GM21390 (cell line): ENCODE results near the gene NPTX2.

Source experiments
- ATAC-seq: cut with Tn5 transposase; IDR thresholded peaks from one replicate; pipeline ENCODE4 v1.9.1; 2021; ENCODE audit not compliant: unreplicated experiment

Gene NPTX2

GRCh38 chr7:98653601-98654310 lies 36.7 kb downstream of the NPTX2 start:
- no peak for ATAC-seq

GRCh38 chr7:98654524-98655272 lies 37.6 kb downstream of the NPTX2 start:
- ATAC-seq, result no peak

GRCh38 chr7:98655611-98656010 lies 38.5 kb downstream of the NPTX2 start:
- no peak for ATAC-seq

- no peak for ATAC-seq
Measured at GRCh38 chr7:98656899-98657298, 39.8 kb downstream of the NPTX2 start.

- ATAC-seq, result no peak
Measured at GRCh38 chr7:98657736-98658135, 40.7 kb downstream of the NPTX2 start.

GRCh38 chr7:98659756-98660155 lies 42.7 kb downstream of the NPTX2 start:
- ATAC-seq, result no peak

- ATAC-seq, result no peak
Measured at GRCh38 chr7:98661607-98662006, 44.5 kb downstream of the NPTX2 start.

- no peak for ATAC-seq
Measured at GRCh38 chr7:98662289-98662688, 45.2 kb downstream of the NPTX2 start.

- no peak for ATAC-seq
Measured at GRCh38 chr7:98664882-98665281, 47.8 kb downstream of the NPTX2 start.

GRCh38 chr7:98668255-98668654 lies 51.2 kb downstream of the NPTX2 start:
- ATAC-seq, result no peak

GRCh38 chr7:98669329-98670000 lies 52.4 kb downstream of the NPTX2 start:
- no peak for ATAC-seq

- no peak for ATAC-seq
Measured at GRCh38 chr7:98670186-98670585, 53.1 kb downstream of the NPTX2 start.

GRCh38 chr7:98671733-98672331 lies 54.7 kb downstream of the NPTX2 start:
- ATAC-seq, result no peak

- ATAC-seq, result no peak
Measured at GRCh38 chr7:98674461-98674860, 57.4 kb downstream of the NPTX2 start.

- no peak for ATAC-seq
Measured at GRCh38 chr7:98674881-98675280, 57.8 kb downstream of the NPTX2 start.

GRCh38 chr7:98678215-98678614 lies 61.1 kb downstream of the NPTX2 start:
- ATAC-seq, result no peak
